ENCODE data around the gene OR5B2.
"Not testable (repeated sequence)": the region's sequence is repeated elsewhere in the genome, so short reads cannot be mapped to it uniquely, and the experiment has no call there.

The OR5B2 gene

DNA sequence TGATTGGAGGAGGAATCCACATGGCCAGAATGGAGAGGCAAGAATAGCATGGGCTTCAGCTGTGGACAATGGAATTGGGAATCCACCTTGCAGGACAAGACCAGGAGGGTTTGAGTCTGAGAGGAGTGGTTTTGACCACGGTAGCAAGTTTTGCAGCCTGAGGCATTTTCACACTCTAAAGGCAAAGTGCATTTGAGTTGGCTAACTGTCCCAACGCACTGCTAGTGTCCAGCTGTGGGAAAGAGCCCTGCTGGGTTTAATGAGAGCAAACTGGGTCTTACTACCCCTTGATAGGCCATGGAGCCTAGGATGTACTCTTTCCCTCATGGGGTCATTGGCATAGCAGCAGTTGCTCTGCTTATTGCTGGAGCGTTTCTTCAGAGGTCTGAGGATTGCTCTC lies at the start of gene OR5B2:
TSS of gene OR5B2 (minus strand) at position 101 of the 400 bp plus-strand sequence. CDS start 4,860 bp downstream, outside the sequence.
- DNase-seq, result no peak

- no peak for DNase-seq
Observed at GRCh38 chr11:58471892-58472291, 44.0 kb upstream of the OR5B2 start.

GRCh38 chr11:58466293-58466692 lies 38.4 kb upstream of the OR5B2 start:
- no peak for DNase-seq

- DNase-seq, result no peak
Observed at GRCh38 chr11:58465690-58466089, 37.8 kb upstream of the OR5B2 start.

DNA sequence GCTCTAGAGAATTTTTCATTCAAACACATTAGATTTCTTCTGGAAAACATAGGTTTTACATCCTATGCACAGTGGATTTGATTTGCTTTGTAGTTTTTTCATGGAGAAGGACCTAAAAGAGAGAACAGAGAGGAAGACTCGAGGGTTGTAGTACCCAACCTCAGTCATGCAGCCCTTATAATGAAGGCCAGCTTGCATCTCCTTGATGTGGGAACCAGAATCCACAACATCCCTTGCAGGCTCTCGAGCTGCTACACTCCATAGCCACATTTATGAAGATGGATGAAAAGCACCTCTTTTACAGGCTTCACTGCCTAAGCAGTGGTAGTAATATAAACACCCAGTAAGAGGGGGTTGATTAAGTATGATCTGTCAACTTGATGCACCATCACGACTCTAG lies 23.7 kb upstream of the OR5B2 start:
- no peak for DNase-seq

DNA sequence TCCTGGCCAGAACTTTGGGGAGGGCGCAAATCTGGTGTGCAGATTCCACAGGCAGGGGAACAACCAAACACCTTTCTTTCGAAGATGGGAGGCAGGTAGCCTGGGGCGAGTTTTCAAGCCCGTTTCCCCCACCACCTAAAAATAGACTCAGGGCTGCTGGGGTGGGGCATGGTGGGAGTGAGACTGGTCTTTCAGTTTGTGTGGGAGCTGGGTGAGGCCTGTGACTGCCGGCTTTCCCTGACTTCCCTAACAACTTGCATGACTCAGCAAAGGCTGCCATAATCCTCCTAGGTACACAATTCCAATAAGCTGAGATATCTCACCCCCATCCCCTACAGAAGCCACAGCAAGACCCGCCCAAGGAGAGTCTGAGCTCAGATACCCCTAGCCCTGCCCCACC lies 18.4 kb upstream of the OR5B2 start:
- no peak for DNase-seq

DNA sequence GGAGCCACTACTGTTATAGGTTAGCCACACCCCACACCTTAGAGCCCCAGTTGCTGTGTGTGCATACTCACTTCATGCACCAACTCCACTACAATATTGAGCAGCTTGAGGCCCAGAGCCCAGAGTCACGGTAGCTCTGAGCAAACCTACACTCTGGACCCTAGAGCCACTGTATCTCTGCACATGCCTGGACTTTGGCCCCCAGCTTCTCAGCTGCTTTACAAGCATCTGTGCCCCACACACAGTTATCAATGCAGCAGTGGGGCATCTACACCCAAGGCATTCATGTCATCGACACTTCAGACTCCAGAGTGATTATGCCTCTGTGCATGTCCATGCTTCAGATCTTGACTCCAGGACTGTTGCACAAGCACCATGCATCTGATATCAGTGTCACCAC lies 16.4 kb upstream of the OR5B2 start:
- no peak for DNase-seq

GRCh38 chr11:58442136-58442535 lies 14.2 kb upstream of the OR5B2 start, which contains the start of gene OR5B12:
TSS of gene OR5B12 (minus strand) at chr11:58442236. CDS start at chr11:58440151, 2,085 bp downstream.
- no peak for DNase-seq

GRCh38 chr11:58438486-58438885 lies 10.6 kb upstream of the OR5B2 start:
- DNase-seq, result no peak

- DNase-seq, result no peak
Observed at GRCh38 chr11:58434217-58434616, 6.3 kb upstream of the OR5B2 start.

GRCh38 chr11:58433638-58434203 lies 5.8 kb upstream of the OR5B2 start:
- peak in 1 of 3 donors; percentile 2 for DNase-seq

DNA sequence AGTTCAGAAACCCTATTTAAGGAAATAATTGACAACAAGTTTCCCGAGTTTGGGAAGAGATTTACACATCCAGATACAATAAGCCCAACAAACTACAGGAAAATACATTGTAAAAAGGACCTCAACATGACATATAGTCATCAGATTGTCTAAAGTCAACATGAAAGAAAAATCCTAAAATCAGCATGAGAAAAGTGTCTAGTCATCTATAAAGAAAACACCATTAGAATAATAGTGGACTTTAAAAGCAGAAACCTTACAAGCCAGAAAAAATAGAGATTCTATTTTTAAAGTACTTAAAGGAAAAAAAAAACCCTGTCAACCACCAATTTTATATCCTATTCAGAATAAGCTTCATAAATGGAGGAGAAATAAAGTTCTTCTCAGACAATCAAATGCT lies 1.4 kb upstream of the OR5B2 start:
- DNase-seq, result no peak

DNA sequence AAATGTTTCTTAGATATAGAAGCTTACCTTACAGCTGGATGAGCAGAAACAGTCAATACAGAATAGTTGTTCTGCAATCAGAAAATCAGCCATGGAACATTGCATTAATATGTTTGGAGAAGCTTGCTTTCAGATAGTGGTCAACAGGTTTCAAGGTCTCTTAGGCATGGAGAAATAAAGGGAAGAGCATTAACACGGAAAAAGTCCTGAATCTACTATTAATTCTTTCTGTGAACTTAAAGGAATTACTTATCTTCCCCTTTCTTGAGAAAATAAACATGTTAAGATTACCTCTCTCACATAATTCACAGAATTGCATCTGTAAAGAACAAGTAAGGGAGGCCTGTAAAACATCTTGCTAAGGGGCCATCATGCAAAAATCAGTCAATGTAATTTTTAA lies 21.1 kb downstream of the OR5B2 start, which contains the start of gene OR5B3:
TSS of gene OR5B3 (minus strand) at position 101 of the 400 bp plus-strand sequence. CDS start 3,465 bp downstream, outside the sequence.
- DNase-seq, result no peak

DNA sequence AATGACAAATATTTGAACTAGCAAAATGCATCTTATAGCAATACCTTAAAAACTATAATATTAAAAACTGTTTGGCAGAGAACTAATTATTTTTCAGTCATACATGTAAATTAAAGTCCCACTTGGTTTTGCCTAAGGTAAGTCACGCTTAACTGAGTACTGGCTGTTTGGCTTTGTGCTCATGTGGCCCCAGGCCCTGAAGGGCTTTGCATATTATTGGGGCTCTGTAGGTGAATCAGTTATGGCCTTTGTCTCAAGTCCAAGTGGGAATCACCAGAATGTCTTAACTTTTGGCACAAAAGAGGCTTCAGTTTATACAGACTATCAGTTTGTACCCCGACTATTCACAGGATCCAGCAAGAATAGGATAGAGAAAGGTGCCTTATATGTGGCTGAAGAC lies 28.3 kb downstream of the OR5B2 start:
- not testable (repeated sequence) for DNase-seq

DNA sequence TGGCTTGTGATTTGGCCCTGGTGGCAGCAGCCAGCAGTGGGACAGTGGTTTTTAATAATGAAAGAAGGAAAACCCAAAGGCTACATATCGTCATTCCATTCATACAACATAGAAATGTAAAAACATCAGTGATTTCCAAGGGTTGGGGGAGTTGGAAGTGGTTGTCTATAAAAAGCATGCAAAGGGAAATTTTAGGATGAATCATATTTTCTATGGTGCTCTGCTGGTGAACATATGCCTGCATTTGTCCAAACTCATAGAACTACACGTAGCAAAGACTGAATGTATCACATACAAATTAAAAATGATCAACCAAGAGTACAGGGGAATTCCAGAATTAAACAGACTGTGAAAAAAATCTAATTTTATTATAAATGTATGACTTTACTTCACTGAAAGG lies 32.3 kb downstream of the OR5B2 start:
- no peak for DNase-seq

- no peak for DNase-seq
Observed at GRCh38 chr11:58394195-58394594, 33.7 kb downstream of the OR5B2 start.

DNA sequence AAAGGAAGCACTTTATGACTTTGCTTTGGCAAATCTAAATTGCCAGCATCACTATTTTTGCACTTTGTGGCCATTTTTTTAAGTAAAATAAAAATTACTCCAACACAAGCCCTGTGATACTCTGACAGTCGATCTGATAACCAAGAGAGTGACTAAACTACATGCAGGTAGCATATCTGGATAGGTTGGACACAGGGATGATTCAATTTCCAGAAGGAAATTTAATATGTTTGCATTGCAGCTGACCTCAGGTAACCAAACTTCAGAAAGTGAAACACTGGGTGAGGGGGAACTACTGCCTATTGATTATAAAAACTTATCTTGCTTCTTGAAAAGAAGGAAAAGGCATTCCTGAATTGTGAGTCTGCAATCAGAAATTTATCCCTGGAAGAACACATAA lies 35.2 kb downstream of the OR5B2 start:
- no peak for DNase-seq

GRCh38 chr11:58391879-58392278 lies 36.0 kb downstream of the OR5B2 start:
- DNase-seq, result no peak

DNA sequence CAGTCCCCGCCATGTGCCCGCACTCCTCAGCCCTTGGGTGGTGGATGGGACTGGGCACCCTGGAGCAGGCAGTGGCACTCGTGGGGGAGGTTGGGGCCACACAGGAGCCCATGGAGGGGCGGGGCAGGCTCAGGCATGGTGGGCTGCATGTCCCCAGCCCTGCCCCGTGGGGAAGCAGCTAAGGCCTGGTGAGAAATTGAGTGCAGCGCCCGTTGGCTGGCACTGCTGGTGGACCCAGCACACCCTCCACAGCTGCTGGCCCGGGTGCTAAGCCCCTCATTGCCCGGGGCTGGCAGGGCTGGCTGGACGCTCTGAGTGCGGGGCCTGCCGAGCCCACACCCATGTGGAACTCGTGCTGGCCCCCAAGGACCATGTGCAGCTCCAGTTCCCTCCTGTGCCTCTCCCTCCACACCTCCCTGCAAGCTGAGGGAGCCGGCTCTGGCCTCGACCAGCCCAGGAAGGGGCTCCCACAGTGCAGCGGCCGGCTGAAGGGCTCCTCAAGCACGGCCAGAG lies 37.3 kb downstream of the OR5B2 start:
- no peak for DNase-seq

Measured in suppressor macrophage treated with lipopolysaccharide for 1 hour (primary cell).